Measurements from ENCODE around the gene ZNF148.
"Not testable (repeated sequence)": the region's sequence is repeated elsewhere in the genome, so short reads cannot be mapped to it uniquely, and the experiment has no call there.

ZNF148 gene

GRCh38 chr3:125367403-125368230 lies 7.5 kb downstream of the ZNF148 start:
- DNase-seq = no peak

- no peak for DNase-seq
Measured at GRCh38 chr3:125366132-125366531, 9.0 kb downstream of the ZNF148 start.

- DNase-seq = no peak
Measured at GRCh38 chr3:125359700-125360099, 15.4 kb downstream of the ZNF148 start.

- no peak for DNase-seq
Measured at GRCh38 chr3:125358923-125359322, 16.2 kb downstream of the ZNF148 start.

- DNase-seq = no peak
Measured at GRCh38 chr3:125357837-125358236, 17.3 kb downstream of the ZNF148 start.

- DNase-seq = no peak
Measured at GRCh38 chr3:125357032-125357658, 18.0 kb downstream of the ZNF148 start.

GRCh38 chr3:125356140-125357026 lies 18.7 kb downstream of the ZNF148 start:
- DNase-seq = no peak

- DNase-seq = no peak
Measured at GRCh38 chr3:125353659-125354058, 21.5 kb downstream of the ZNF148 start.

GRCh38 chr3:125353128-125353527 lies 22.0 kb downstream of the ZNF148 start:
- DNase-seq = no peak

- DNase-seq = no peak
Measured at GRCh38 chr3:125351814-125352456, 23.2 kb downstream of the ZNF148 start.

GRCh38 chr3:125351152-125351551 lies 24.0 kb downstream of the ZNF148 start:
- DNase-seq = no peak

- DNase-seq = no peak
Measured at GRCh38 chr3:125350597-125350996, 24.5 kb downstream of the ZNF148 start.

GRCh38 chr3:125349556-125350165 lies 25.5 kb downstream of the ZNF148 start:
- DNase-seq = no peak

- DNase-seq = no peak
Measured at GRCh38 chr3:125349055-125349454, 26.1 kb downstream of the ZNF148 start.

GRCh38 chr3:125343367-125343766 lies 31.8 kb downstream of the ZNF148 start:
- not testable (repeated sequence) for DNase-seq

GRCh38 chr3:125340121-125340520 lies 35.0 kb downstream of the ZNF148 start:
- DNase-seq = no peak

- DNase-seq = no peak
Measured at GRCh38 chr3:125337506-125337905, 37.6 kb downstream of the ZNF148 start.

GRCh38 chr3:125334675-125335560 lies 40.2 kb downstream of the ZNF148 start:
- no peak for DNase-seq

GRCh38 chr3:125332504-125332903 lies 42.6 kb downstream of the ZNF148 start:
- DNase-seq = no peak

- no peak for DNase-seq
Measured at GRCh38 chr3:125331243-125331642, 43.9 kb downstream of the ZNF148 start.

- no peak for DNase-seq
Measured at GRCh38 chr3:125326957-125327356, 48.2 kb downstream of the ZNF148 start.

Data from suppressor macrophage treated with lipopolysaccharide for 4 hours (primary cell).